ENCODE results near the gene MAP7. TPM values are rescaled to one million over a fixed set of nuclear protein-coding genes. Genes with fewer than 3 reads are reported as not detected.
A peak's percentile ranks its signal among the peaks of the same experiment; 100 is the strongest.

Gene MAP7
- polyA plus RNA-seq, 4 donors, result 32.6 to 37.1 (median 34.5) TPM

- no peak for DNase-seq (ENCODE audit: low read depth in 4 of 4, low spot score in 3 of 4)
These were observed 16.0 kb downstream of the MAP7 start for GRCh38 chr6:136534268-136534667.

- DNase-seq (ENCODE audit: low read depth in 4 of 4, low spot score in 3 of 4), result no peak
These were observed 16.7 kb downstream of the MAP7 start for GRCh38 chr6:136533487-136533886.

- DNase-seq (ENCODE audit: low read depth in 4 of 4, low spot score in 3 of 4), result no peak
These were observed 18.2 kb downstream of the MAP7 start for GRCh38 chr6:136532030-136532429.

GRCh38 chr6:136529710-136530109 is 20.5 kb downstream of the MAP7 start:
- DNase-seq (ENCODE audit: low read depth in 4 of 4, low spot score in 3 of 4), result no peak

GRCh38 chr6:136528477-136528876 is 21.7 kb downstream of the MAP7 start:
- DNase-seq (ENCODE audit: low read depth in 4 of 4, low spot score in 3 of 4), result no peak

GRCh38 chr6:136527831-136528230 is 22.4 kb downstream of the MAP7 start:
- DNase-seq (ENCODE audit: low read depth in 4 of 4, low spot score in 3 of 4), result no peak

- DNase-seq (ENCODE audit: low read depth in 4 of 4, low spot score in 3 of 4), result no peak
These were observed 23.3 kb downstream of the MAP7 start for GRCh38 chr6:136526937-136527336.

- DNase-seq (ENCODE audit: low read depth in 4 of 4, low spot score in 3 of 4), result peak in 2 of 4 donors; percentile 11 to 18
These were observed 23.9 kb downstream of the MAP7 start for GRCh38 chr6:136526196-136526930.

- DNase-seq (ENCODE audit: low read depth in 4 of 4, low spot score in 3 of 4), result no peak
These were observed 24.5 kb downstream of the MAP7 start for GRCh38 chr6:136525586-136526195.

GRCh38 chr6:136524936-136525413 is 25.2 kb downstream of the MAP7 start:
- DNase-seq (ENCODE audit: low read depth in 4 of 4, low spot score in 3 of 4), result no peak

- DNase-seq (ENCODE audit: low read depth in 4 of 4, low spot score in 3 of 4), result no peak
These were observed 25.8 kb downstream of the MAP7 start for GRCh38 chr6:136524339-136524935.

GRCh38 chr6:136523196-136523595 is 27.0 kb downstream of the MAP7 start:
- DNase-seq (ENCODE audit: low read depth in 4 of 4, low spot score in 3 of 4), result no peak

- DNase-seq (ENCODE audit: low read depth in 4 of 4, low spot score in 3 of 4), result no peak
These were observed 27.6 kb downstream of the MAP7 start for GRCh38 chr6:136522636-136523035.

- no peak for DNase-seq (ENCODE audit: low read depth in 4 of 4, low spot score in 3 of 4)
These were observed 28.3 kb downstream of the MAP7 start for GRCh38 chr6:136521911-136522310.

GRCh38 chr6:136521427-136521826 is 28.8 kb downstream of the MAP7 start:
- no peak for DNase-seq (ENCODE audit: low read depth in 4 of 4, low spot score in 3 of 4)

- DNase-seq (ENCODE audit: low read depth in 4 of 4, low spot score in 3 of 4), result no peak
These were observed 29.7 kb downstream of the MAP7 start for GRCh38 chr6:136520517-136520916.

- no peak for DNase-seq (ENCODE audit: low read depth in 4 of 4, low spot score in 3 of 4)
These were observed 32.6 kb downstream of the MAP7 start for GRCh38 chr6:136517582-136517981.

- DNase-seq (ENCODE audit: low read depth in 4 of 4, low spot score in 3 of 4), result no peak
These were observed 33.2 kb downstream of the MAP7 start for GRCh38 chr6:136517002-136517401.

- DNase-seq (ENCODE audit: low read depth in 4 of 4, low spot score in 3 of 4), result no peak
These were observed 35.6 kb downstream of the MAP7 start for GRCh38 chr6:136514591-136514990.

- DNase-seq (ENCODE audit: low read depth in 4 of 4, low spot score in 3 of 4), result no peak
These were observed 38.3 kb downstream of the MAP7 start for GRCh38 chr6:136511926-136512325.

GRCh38 chr6:136511397-136511796 is 38.8 kb downstream of the MAP7 start:
- no peak for DNase-seq (ENCODE audit: low read depth in 4 of 4, low spot score in 3 of 4)

GRCh38 chr6:136510782-136511181 is 39.4 kb downstream of the MAP7 start:
- DNase-seq (ENCODE audit: low read depth in 4 of 4, low spot score in 3 of 4), result no peak
